Type B pancreatic cell (in vitro differentiated cells): ENCODE results near the gene RPL15. TPM values are rescaled to one million over a fixed set of nuclear protein-coding genes. Genes with fewer than 3 reads are reported as not detected.
A peak's percentile ranks its signal among the peaks of the same experiment; 100 is the strongest.

Experiments used
- DNase-seq: peaks from one replicate; pipeline ENCODE4 v3.0.0; 2021; ENCODE audit warnings: mixed read lengths; ENCODE audit not compliant: unreplicated experiment; ENCODE audit errors: extremely low spot score
- H3K27ac Mint-ChIP-seq: 2 replicates; pipeline ENCODE4 v1.8.0; 2021; ENCODE audit warnings: mild to moderate bottlenecking, mixed read lengths
- H3K27me3 Mint-ChIP-seq: 2 replicates; pipeline ENCODE4 v1.8.0; 2021; ENCODE audit warnings: mixed read lengths
- H3K36me3 Mint-ChIP-seq: 2 replicates; pipeline ENCODE4 v1.8.0; 2021; ENCODE audit warnings: mixed read lengths
- H3K4me1 Mint-ChIP-seq: one replicate; pipeline ENCODE4 v1.8.0; 2021; ENCODE audit warnings: mixed read lengths; ENCODE audit not compliant: unreplicated experiment
- H3K4me3 Mint-ChIP-seq: 2 replicates; pipeline ENCODE4 v1.8.0; 2021; ENCODE audit warnings: mild to moderate bottlenecking, mixed read lengths
- H3K9me3 Mint-ChIP-seq: 2 replicates; pipeline ENCODE4 v1.8.0; 2021; ENCODE audit warnings: mixed read lengths
- CTCF ChIP-seq: fragments of 200-600 bp; sonication (generic); conservative IDR thresholded peaks from 2 replicates; pipeline ENCODE4 v1.5.0; 2021; ENCODE audit warnings: antibody characterized with exemption, mild to moderate bottlenecking
- total RNA-seq: library from RNA; stranded (reverse); gene quantifications from 2 replicates; pipeline ENCODE4 v1.2.1, GENCODE V29; 2021; ENCODE audit warnings: low replicate concordance

The RPL15 gene
- total RNA-seq, 1 donor from 2014 or later: 2,257 TPM

GRCh38 chr3:23894254-23895061 is 22.5 kb upstream of the RPL15 start:
- TF ChIP-seq CTCF: no peak
- Mint-ChIP-seq H3K9me3 (peaks cover 7% of the 10 kb centered on the region), H3K36me3 (peaks cover 69% of the 10 kb centered on the region), H3K4me1 (peaks cover 5% of the 10 kb centered on the region), H3K4me3 (no peak overlapping the region), H3K27me3 (no peaks in the 10 kb centered on the region), H3K27ac (no peak overlapping the region)
- DNase-seq: no peak

- Mint-ChIP-seq H3K4me1 (peaks cover 4% of the 10 kb centered on the region), H3K27ac (no peak overlapping the region), H3K36me3 (peaks cover 68% of the 10 kb centered on the region), H3K9me3 (peaks cover 9% of the 10 kb centered on the region), H3K4me3 (no peak overlapping the region), H3K27me3 (no peaks in the 10 kb centered on the region)
- no peak for DNase-seq
- no peak for TF ChIP-seq CTCF
Measured at GRCh38 chr3:23895181-23895580, 21.8 kb upstream of the RPL15 start.

GRCh38 chr3:23900744-23901143 is 16.2 kb upstream of the RPL15 start:
- Mint-ChIP-seq H3K36me3 (peaks cover 74% of the 10 kb centered on the region), H3K27me3 (no peaks in the 10 kb centered on the region), H3K4me3 (no peak overlapping the region), H3K27ac (no peak overlapping the region), H3K4me1 (no peaks in the 10 kb centered on the region), H3K9me3 (peaks cover 13% of the 10 kb centered on the region)
- no peak for DNase-seq
- peak; percentile 34 for TF ChIP-seq CTCF

- TF ChIP-seq CTCF: no peak
- Mint-ChIP-seq H3K9me3 (peaks cover 5% of the 10 kb centered on the region), H3K36me3 (peaks cover 48% of the 10 kb centered on the region), H3K27ac (no peak overlapping the region), H3K27me3 (no peaks in the 10 kb centered on the region), H3K4me3 (no peak overlapping the region), H3K4me1 (no peaks in the 10 kb centered on the region)
- DNase-seq: no peak
Measured at GRCh38 chr3:23904545-23904944, 12.4 kb upstream of the RPL15 start.

GRCh38 chr3:23909341-23909740 is 7.6 kb upstream of the RPL15 start:
- no peak for TF ChIP-seq CTCF
- Mint-ChIP-seq H3K4me3 (no peak overlapping the region), H3K9me3 (no peaks in the 10 kb centered on the region), H3K27ac (no peak overlapping the region), H3K4me1 (peaks cover 7% of the 10 kb centered on the region), H3K27me3 (no peaks in the 10 kb centered on the region), H3K36me3 (peaks cover 28% of the 10 kb centered on the region)
- no peak for DNase-seq
